ENCODE measurements around the gene FRMD7. TPM values are rescaled to one million over a fixed set of nuclear protein-coding genes. Genes with fewer than 3 reads are reported as not detected.

Gene FRMD7
- total and polyA plus RNA-seq, 2 experiments from 2014 or later: not detected

GRCh38 chrX:132093239-132093860 is 34.5 kb downstream of the FRMD7 start:
- H3K4me1 ChIP-seq (ENCODE audit: insufficient read depth): no peaks in the 10 kb centered on the region
- H3K4me1 Mint-ChIP-seq: 0 out of 3 replicates have a peak, but pooled peaks cover 3% of the 10 kb centered on the region
- H3K27ac Mint-ChIP-seq: no peak overlapping the region
- no peaks in the 10 kb centered on the region for H3K27me3 Mint-ChIP-seq (ENCODE audit: insufficient read depth, low read depth, poor library complexity)
- no peak for ATAC-seq
- H3K36me3 Mint-ChIP-seq (ENCODE audit: low read depth): no peaks in the 10 kb centered on the region
- no peak overlapping the region for H3K4me3 Mint-ChIP-seq
- no peaks in the 10 kb centered on the region for H3K36me3 ChIP-seq (ENCODE audit: insufficient read depth)
- H3K79me2 ChIP-seq (replicated peaks; ENCODE audit: insufficient read depth): no peaks in the 10 kb centered on the region
- H3K4me3 ChIP-seq: no peak overlapping the region
- TF ChIP-seq POLR2AphosphoS5 (IDR thresholded peaks at IDR 0.05; ENCODE audit: low read depth): no peak
- TF ChIP-seq ZNF331 (CRISPR knock-in tag; IDR thresholded peaks at IDR 0.05; ENCODE audit: low read depth): no peak
- TF ChIP-seq EZH2phosphoT487 (IDR thresholded peaks at IDR 0.05; ENCODE audit: unreplicated experiment): no peak
- TF ChIP-seq ZNF114 (CRISPR knock-in tag; IDR thresholded peaks at IDR 0.05): no peak
- TF ChIP-seq CREB1 (CRISPR knock-in tag; IDR thresholded peaks at IDR 0.05; ENCODE audit: low read depth): no peak
- TF ChIP-seq ZNF462 (CRISPR knock-in tag; IDR thresholded peaks at IDR 0.05): no peak
- no peak for TF ChIP-seq EZH2 (IDR thresholded peaks at IDR 0.05; ENCODE audit: low read depth, unreplicated experiment)
- no peak for TF ChIP-seq NANOG (IDR thresholded peaks at IDR 0.05; ENCODE audit: borderline replicate concordance)
- H3K9me2 ChIP-seq (ENCODE audit: insufficient read depth): no peaks in the 10 kb centered on the region
- H4K20me1 ChIP-seq (replicated peaks; ENCODE audit: insufficient read depth): no peaks in the 10 kb centered on the region
- no peaks in the 10 kb centered on the region for H3K9me3 Mint-ChIP-seq
- no peak for DNase-seq (ENCODE audit: low spot score)
- no peak overlapping the region for H2AFZ ChIP-seq
- H3K27me3 ChIP-seq (ENCODE audit: insufficient read depth): no peaks in the 10 kb centered on the region
- no peaks in the 10 kb centered on the region for H3F3A ChIP-seq (replicated peaks; ENCODE audit: low read depth)
- no peak overlapping the region for H3K27ac ChIP-seq (ENCODE audit: low read depth)
- no peak overlapping the region for H3K4me2 ChIP-seq

Data from GM23338 (cell line).